Fibroblast of skin of left biceps (primary cell): ENCODE measurements around the gene DOCK4.

Experiments
- DNase-seq, 2 experiments: peaks; one replicate each; pipeline ENCODE4 v3.0.0-alpha.2; 2013; ENCODE audit warnings: low read depth in 2 of 2

Gene DOCK4

DNA sequence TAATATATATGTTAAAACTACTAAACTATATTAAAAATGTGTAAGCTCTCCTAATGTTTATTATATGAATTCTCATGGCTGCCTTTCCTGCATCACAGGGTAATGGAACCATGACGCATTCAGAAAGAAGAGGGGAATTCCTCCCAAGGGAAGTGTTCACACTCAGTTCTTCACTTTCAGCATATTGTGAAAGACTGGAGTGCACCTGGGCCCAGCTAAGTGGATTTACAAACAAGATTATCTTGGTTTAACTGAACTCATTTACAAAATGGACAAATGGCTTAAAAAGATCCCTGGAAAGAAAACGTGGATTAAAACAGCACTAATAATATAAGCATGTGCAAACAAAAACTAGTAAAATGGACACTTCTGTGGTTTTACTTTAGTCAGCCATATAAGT, 149.8 kb downstream of the DOCK4 start:
- no peak for DNase-seq

DNA sequence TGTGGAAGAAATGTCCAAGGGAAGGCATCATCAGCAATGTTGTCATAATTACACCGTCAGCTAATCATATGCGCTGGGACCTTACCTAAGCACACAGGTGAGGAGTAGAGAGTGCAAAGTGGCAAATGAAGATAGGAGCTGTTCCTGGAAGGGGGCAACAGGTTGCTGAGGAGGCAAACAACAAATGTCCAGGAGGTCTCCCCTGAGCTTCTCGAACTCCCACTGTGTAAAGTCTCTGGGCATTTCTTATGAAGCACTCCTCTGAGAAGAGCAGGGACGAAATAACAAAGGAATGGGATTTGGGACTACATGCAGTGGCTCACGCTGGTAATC, 152.5 kb downstream of the DOCK4 start:
- no peak for DNase-seq

DNA sequence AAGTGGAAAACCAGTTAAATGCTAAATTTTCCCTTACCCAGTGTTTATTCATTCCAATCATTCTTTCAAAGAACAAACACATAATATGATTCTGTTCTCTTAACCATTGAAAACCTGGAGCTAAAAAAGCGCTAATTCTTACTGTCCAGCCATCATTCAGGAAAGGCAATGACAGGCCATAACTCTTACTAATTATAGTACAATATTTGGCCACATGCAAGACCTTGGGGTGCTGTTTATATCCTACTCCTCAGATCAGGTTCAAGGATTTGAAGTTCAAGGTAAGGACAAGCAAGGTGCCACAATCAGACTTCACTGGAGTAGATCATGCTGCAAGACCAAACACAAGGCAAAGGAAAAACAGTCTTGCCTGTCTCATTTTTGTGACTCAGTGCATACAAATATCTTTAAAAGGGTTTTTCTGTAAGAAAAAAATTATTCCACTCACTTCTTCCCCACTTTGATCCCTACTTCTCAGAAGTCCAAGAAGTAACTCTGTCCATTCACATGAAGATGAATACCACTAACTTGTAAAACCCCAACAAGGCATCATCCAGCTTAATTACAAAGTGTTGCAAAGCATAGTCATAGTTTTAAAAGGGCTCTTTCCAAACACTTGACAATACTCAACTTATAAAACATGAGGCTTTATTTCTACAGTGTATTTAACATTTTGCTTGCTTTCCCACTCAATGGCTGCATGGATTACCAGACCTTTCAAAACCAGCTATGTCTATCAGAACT, 153.0 kb downstream of the DOCK4 start:
- DNase-seq: no peak

DNA sequence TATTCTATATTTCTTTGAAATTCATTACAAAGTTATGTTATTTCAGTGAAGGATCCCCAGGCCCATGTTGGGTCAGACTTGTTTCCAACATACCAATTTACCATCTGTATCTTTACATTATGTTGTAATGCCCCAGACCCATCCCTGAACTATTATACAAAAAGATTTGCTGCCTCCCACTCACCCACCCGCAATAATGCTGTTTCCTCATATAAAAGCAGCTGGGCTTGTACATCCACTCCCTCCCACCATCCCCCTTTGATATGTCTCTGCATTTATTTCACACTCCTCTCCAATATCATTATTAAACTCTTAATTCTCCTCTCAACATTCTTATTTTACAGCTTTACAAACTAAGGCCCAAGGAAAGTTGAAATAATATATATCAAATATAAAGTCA, 153.7 kb downstream of the DOCK4 start:
- DNase-seq: no peak

DNA sequence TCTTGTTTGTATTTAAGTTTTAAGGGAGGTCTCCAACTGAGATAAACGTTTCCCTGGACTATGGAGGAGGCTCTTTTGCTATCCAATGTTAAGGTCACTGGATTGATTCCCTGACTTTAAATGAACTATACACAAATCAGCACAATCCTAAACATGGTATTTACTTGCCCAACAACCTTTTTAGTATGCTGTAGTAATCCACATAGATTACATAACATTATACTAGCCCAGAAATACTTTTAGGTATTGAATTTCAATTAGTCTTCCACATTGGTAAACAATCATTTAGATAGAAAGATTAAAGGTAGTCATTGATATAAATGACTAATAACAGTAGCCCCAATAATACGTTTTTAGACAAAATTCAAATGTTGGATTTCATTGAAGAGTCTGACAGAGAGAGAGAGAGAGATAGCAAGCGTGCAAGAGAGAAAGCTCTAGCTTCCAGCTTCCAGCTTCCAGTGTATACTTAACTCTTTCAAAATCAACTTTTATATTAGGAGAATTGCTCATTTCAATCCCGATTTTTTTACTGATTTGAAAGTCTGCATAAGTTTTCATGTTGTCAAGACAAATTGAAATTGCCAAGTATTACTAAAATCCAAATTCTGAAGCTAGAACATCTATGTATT, 155.8 kb downstream of the DOCK4 start:
- DNase-seq: no peak

DNA sequence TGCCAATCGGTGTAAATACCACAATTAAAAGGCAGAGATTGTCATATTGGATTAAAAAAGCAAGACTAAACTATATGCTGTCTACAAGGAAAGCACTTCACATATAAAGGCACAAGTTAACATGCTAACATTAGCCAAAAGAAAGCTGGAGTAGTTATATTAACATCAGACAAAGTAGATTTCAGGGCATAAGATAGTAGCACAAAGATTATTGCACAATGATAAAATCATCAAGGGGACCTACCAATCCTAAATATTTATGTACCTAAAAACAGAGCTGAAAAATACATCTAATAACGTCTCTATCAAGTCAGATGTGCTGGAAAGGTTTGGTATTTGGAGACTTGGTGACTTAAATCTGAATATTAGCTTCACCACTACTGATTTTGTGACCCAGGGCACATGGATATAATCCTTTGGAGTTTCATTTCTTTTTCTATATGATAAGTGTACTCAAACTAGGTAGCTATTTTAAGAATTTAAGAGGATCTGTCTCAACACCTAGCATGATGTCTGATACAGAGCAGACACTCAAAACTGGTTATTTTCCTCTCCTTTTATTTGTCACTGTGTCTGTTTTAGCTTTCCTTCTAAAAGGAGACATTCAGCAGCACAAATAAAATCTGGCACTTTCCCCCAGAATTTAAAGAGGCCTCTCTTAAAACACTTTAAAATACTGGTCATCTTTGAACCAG, 156.5 kb downstream of the DOCK4 start:
- no peak for DNase-seq

DNA sequence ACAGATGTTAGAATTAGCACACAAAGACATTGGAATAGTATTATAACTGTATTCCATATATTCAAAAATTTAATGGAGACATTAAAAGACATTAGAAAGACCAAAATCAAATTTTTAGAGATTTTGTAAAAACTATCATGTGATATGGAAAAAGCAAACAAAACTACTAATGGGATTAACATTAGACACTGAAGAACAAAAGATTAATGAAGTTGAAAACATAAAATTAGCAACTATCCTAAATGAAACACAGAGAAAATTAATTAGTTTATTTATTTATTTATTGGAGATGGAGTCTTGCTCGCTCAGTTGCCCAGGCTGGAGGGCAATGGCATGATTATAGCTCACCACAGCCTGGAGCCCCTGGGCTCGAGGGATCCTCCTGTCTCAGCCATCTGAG, 158.8 kb downstream of the DOCK4 start:
- no peak for DNase-seq

DNA sequence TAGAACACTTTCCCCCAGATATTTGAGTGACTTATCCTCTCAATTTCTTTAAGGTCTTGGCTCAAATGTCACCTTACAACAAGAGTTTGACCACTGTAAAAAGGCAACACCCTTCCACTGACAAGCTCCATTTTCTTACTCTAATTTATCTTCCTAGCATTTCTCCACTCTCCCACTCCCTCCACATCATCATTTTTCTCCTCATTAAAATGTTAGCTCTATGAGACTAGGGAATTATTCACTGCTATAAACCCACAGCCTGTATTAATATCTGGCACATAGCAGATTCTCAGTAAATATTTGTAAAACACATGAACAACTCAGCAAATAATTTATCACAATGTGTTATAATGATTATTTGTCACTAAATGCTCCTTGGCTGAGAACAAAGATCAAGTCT, 161.0 kb downstream of the DOCK4 start:
- DNase-seq: no peak

DNA sequence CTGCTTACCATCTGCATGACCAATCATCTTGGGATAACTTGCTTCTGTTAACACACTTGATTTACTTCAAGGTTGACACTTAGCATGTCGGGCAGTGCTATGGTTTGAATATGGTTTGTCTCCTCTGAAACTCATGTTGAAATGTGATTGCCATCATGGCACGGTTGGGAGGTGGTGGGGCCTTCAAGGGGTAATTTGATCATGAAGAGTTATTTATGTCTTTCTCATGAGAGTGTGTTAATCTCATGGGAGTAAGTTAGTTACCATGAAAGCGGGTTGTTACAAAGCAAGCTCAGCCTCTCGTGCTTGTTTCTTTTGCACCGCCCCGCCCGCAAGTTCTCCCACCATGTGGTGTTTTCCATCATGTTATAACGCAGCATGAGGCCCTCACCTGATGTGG, 163.6 kb downstream of the DOCK4 start:
- no peak for DNase-seq

DNA sequence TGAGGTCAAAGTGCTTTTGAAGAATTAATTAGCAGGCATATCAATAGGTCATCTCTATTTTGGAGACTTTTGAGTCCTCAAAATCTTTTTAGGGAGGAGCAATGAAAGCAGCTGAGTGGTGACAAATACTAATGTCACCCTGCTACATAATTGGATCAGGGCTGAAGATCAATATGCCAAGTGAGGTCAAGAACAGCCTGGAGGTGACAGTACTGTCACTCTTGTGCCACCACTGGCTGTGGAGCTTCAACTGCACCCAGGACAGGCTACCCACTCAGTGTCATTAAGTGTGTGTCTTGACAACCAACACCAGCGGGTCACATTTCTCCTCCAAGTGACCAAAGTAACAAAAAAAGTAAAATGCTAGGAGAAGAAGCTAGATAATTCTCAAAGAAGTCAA, 167.8 kb downstream of the DOCK4 start:
- DNase-seq: no peak

DNA sequence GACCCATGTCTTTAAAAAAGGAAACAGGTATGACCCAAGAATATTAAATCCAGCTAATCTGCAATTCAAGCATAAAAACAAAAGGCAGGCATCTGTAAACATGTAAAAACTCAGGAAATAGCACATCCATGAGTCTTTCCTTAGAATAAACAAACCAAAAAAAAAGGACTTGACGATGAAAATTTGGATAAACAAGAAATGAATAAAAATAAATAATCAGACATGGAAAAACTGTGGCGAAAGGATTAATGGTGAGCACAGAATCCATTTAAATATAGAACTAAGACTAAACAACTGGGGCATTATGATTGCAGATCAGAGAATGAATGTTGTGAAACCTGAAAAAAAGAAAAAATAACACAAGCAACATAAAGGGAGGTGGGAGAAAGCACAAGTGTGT, 170.1 kb downstream of the DOCK4 start:
- DNase-seq: no peak

DNA sequence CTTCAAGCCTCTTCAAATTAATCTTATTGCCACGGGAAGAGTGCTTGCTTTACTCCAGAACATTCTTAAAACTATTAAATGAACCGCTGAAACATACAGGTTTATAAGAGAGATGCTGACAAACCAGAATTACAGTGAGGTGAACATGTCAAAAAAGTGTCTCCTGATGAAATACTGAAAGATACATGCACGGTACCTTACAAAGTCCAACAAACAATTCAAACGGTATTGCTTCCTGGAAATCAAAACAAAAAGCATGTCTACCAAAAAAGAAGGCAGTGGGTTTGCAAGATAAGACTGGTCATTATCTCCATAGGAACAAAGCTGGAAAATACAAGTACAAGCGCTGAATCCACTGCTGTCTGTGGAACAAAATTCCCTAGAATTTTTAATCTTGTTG, 174.5 kb downstream of the DOCK4 start:
- no peak for DNase-seq

DNA sequence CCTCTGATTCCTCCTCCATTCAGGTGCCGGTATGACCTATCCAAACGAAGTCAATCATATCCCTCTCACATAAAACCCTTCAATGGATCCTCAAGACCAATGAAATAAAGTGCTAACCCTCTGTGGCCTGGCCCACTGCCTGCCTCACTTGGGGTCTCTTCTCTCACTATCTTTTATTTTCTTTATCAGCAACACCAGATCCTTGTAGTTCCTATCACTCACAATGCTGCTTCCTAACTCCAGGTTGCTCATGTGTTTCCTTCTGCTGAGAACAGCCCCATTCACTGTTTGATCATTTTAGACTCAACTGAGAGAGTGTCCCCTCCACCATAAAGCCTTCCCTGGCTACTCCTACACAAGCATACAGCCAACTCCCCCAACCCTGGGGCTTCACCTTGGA, 180.6 kb downstream of the DOCK4 start:
- no peak for DNase-seq

DNA sequence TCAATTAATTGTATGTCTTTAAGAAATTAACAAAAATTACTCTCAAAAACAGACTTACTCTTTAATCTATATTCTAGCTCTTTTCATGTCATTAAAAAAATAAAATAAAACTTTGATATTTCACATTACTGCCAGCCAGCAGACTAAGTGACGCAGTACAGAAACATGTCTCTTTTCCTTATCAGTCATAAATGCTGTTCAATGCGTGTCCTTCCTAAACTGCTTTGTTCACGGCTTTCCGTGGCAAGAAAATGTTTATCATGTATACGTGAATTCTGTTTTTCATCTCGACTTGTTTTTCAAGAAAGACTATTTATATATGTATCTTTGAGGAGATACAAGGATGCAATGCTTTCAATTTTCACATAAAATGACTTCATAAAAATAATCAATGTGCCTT, 182.4 kb downstream of the DOCK4 start:
- DNase-seq: no peak

DNA sequence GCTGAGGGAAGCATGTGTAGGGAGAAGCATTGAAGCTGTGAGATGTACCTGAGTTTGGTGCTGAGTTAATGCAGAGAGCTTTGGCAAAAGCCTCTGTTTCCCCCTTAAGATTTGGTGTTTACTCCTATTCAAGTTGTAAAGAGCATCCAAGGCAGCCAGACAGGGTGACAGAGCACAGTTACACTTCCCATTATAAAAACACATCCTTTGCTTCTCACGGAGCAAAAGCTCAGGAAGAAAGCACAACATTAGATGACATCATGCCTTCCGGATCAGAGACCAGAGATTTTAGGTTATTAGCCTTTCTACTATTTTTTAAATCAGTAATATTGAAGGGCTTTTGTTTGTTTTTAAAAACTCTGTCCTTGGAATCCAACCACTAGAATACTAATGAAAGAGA, 182.9 kb downstream of the DOCK4 start:
- no peak for DNase-seq

DNA sequence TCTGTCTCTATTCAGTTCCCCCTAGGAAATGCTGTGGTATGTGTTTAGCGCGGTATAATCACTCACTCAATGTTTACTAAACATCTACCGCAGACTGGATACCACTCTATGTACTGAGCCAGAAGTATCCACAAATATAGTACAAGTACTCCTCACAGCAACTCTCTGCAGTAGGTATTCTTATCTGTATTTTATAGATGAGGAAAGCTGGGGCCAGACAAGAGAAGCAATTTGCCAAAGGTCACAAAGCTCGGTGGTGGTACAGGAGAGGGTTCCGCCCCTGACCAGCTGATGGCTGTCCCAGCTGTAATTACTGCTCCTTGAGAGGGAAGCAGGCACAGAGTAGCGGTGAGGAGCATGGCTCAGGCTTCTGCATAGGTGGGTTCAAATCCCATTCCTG, 184.1 kb downstream of the DOCK4 start:
- no peak for DNase-seq

DNA sequence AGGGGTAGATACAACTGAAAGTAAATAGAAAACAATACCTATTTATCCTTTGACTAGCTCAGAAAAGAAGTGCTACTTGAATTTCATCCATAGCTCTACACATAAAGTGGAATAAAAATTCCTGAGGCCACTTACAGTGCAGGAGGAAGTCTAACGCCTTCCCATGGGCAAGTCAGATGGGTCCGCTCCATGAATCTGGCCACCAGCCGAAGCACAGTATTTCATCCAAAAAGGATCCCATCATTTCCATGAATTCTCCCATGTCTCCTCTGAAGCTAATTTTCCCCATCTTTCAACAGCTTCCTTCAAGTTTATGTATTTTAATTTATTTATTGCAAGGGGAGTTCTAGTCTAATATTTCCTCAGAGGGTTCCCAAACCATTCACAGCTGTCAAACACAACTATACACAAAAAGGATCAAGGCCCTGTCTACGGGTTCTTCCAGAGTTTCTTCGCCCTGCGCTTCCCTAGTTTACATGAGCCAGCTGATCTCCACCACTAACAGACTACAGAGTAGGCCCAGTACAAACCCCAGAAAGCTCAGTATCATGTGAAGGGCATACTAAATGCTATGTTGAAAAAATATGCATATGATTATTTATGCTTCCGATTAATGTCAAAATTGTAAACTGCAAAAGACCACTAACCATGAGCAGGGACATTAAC, 184.7 kb downstream of the DOCK4 start:
- no peak for DNase-seq

DNA sequence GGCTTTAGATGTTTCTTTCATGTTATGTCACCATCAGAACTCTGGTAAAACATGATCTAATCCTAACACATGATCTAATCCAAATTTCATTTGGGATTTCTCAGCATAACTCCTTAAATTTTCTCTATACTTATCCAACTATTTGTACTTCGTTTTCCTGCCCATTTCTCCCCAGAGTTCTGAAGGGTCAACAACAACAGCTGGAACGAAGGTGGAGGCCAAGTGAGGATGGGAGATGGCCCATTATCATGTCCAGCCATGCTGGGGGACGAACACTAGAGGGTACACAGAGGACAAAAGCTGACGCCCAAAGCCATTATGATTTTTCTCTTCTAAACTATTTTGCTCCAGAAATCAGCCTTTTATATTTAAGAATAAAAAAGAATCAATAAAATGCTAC, 185.4 kb downstream of the DOCK4 start:
- DNase-seq: no peak

DNA sequence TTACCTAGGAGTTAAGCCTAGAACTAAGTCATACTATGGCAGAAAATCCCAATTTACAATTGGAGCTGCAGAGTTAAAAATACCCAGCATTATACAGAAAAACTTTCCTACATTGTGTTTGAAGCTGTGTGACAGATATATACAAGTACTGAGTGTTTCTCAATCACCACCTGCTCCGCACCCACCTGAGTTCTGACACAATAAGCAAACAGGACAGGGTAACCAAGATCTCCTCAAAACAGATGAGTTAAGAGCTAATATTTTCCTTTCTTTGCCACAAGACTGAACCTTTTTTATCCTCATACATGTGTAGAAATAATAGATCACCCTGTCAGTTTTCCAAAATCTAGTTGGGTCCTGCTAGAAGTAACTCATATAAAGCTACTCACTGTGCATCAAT, 186.3 kb downstream of the DOCK4 start:
- DNase-seq: no peak

DNA sequence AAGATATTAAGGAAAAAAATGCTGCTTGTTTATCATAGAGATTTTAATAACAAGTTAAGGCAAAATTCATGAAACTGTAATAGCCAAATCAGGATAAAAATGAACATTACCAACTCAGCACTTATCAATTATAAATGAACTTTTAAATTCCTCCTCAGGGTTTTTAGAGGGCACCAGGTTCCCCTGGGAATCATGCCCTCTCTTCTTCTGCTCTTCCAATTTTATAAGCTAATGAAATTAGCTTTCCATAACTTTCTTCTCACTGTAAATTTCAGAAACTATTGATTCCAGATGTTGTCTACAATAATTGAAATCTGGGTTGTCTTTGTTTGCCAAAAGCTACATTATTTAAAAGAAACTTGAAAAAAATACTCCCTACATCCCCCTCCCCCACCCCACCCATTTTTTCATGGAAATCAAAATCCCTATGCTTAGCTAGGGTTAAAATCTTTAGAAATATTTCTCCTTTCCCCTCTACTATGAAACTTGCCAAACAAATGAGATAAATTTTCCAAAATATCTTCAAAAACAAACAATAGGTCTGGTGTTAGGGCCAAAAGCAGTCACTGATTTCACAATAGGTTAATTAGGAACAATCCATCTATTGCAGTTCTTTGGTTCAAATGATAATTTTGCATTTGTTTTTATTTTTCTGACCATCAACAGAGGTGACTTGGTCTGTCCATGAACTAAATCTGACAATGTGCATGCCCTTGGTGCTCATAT, 187.7 kb downstream of the DOCK4 start:
- DNase-seq: no peak

DNA sequence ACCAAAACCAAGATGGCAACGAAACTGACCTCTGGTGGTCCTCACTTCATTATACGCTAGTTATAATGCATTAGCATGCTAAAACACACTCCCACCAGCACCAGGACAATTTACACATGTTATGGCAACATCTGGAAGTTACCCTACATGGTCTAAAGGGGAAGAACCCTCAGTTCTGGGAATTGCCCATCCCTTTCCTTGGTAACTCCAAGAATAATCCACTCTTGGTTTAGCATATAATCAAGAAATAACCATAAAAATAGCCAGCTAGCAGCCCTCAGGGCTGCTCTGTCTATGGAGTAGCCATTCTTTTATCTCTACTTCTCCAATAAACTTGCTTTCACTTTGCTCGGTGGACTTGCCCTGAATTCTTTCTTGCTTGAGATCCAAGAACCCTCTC, 191.1 kb downstream of the DOCK4 start:
- DNase-seq: no peak

DNA sequence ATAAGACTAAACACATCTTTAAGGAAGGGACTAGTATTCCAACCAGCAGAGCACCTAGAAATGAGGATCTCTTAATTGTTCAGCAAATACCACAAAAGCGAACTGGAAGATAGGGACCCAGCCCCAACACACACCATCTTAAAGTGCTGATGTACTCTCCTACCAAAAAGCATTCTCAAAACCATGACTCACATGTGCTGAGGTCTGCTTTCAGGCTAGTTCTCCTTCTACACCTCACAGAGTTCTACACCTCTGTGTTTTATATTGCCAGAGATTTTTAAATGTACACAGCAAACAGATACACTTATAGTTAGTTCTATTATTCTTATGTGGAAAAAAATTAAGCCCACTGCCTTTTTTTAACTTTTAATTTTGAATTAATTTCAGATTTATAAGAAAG, 191.9 kb downstream of the DOCK4 start:
- no peak for DNase-seq
